Spleen (tissue), 11 donors: ENCODE data around the gene PHPT1. TPM values are rescaled to one million over a fixed set of nuclear protein-coding genes. Genes with fewer than 3 reads are reported as not detected.

Source experiments
- DNase-seq: peaks from one replicate; pipeline ENCODE4 v3.0.0-alpha.2; 2020
- H3K27ac ChIP-seq, 8 donors: fragments of 200-600 bp; sonication (generic) in 7 of 8; 1 replicate in 4 of 8; 2 replicates in 4 of 8; pipeline versions ENCODE4 v1.5.0 to v1.8.0; 2016 to 2021; ENCODE audit warnings: inconsistent platforms in 4 of 8, mild to moderate bottlenecking in 4 of 8, moderate library complexity in 1 of 8
- H3K27me3 ChIP-seq, 7 donors: fragments of 200-600 bp; sonication (generic) in 6 of 7; replicated peaks in 1 of 7; 1 replicate in 4 of 7; 2 replicates in 3 of 7; pipeline versions ENCODE4 v1.5.0 to v1.8.0; 2016 to 2021; ENCODE audit warnings: inconsistent platforms in 3 of 7, mild to moderate bottlenecking in 1 of 7
- H3K36me3 ChIP-seq, 6 donors: fragments of 200-600 bp; sonication (generic) in 5 of 6; 1 replicate in 4 of 6; 2 replicates in 2 of 6; pipeline versions ENCODE4 v1.5.0 to v1.8.0; 2016 to 2021; ENCODE audit warnings: inconsistent platforms in 2 of 6
- H3K4me1 ChIP-seq, 6 donors: fragments of 200-600 bp; sonication (generic) in 5 of 6; 1 replicate in 3 of 6; 2 replicates in 3 of 6; pipeline versions ENCODE4 v1.5.0 to v1.8.0; 2016 to 2021; ENCODE audit warnings: inconsistent platforms in 3 of 6
- H3K4me3 ChIP-seq, 8 donors: fragments of 200-600 bp; sonication (generic) in 7 of 8; 1 replicate in 4 of 8; 2 replicates in 4 of 8; pipeline versions ENCODE4 v1.5.0 to v1.8.0; 2016 to 2021; ENCODE audit warnings: inconsistent platforms in 4 of 8, mild to moderate bottlenecking in 4 of 8, moderate library complexity in 2 of 8
- H3K9me3 ChIP-seq, 8 donors: fragments of 200-600 bp; sonication (generic) in 7 of 8; 1 replicate in 4 of 8; 2 replicates in 4 of 8; pipeline versions ENCODE4 v1.5.0 to v1.8.0; 2016 to 2021; ENCODE audit warnings: inconsistent platforms in 4 of 8
- POLR2A ChIP-seq, 3 donors: fragments of 450-650 bp; IDR thresholded peaks; one replicate each; pipeline ENCODE4 v1.5.1; 2017; ENCODE audit warnings: antibody characterized with exemption in 3 of 3, mild to moderate bottlenecking in 1 of 3
- POLR2AphosphoS5 ChIP-seq, 3 donors: sonication (generic); formaldehyde crosslinking; IDR thresholded peaks; one replicate each; pipeline ENCODE4 v1.5.1; 2017; ENCODE audit warnings: antibody characterized with exemption in 3 of 3
- WGBS, 5 donors: extraction: QIAGEN DNeasy Blood & Tissue Kit in 3 of 5; methylation state at CpG; one replicate each; pipeline versions ENCODE4 v1.1.5 to v1.1.7; 2013 to 2018; 5-methylcytosine and 5-hydroxymethylcytosine counted together
- intact Hi-C: fragments of 100-400 bp; cut with DNase I; formaldehyde crosslinking; loops from one replicate; pipeline ENCODE4 v1.15.0; 2023; ENCODE audit warnings: low total_unique reads
- polyA plus RNA-seq, 3 donors: library from polyadenylated mRNA; stranded (reverse); fragments of 200-250 nt; gene quantifications; one replicate each; pipeline ENCODE4 v1.2.1, GENCODE V29; 2013
- total RNA-seq, 7 donors: library from RNA; depleted of rRNA in 3 of 7; stranded (reverse); fragments of >200 nt in 3 of 7; fragmentation: NEBNext Ultra II Directional in 4 of 7; extraction: Animal tissue kit (Norgen Biotek cat#: 25700) in 4 of 7; gene quantifications; one replicate each; pipeline versions ENCODE4 v1.1.0 to v1.2.1, GENCODE V29; 2016 to 2021
- TF ChIP-seq, protein P1 (sequence below), 11 experiments: fragments of 200-600 bp in 7 of 11; fragments of 450-650 bp in 4 of 11; sonication (generic) in 4 of 11; IDR thresholded peaks in 8 of 11; conservative IDR thresholded peaks in 3 of 11; 1 replicate in 7 of 11; 2 replicates in 4 of 11; pipeline versions ENCODE4 v1.4.0 to v1.8.0; 2016 to 2021; ENCODE audit warnings: antibody characterized with exemption in 11 of 11, inconsistent platforms in 4 of 11, mild to moderate bottlenecking in 1 of 11
- donor health status: healthy with polysubstance abuse.
- donor health status: DM: no; HTN: no; CAD: no; lungs with moderate emphysema.
- donor health status: DM: no; HTN: no; CAD: no.
- donor health status: Bipolar disorder and iron deficiency.
- donor health status: healthy.
- donor health status: DM: no; HTN: no; CAD: no.
- donor health status: DM: yes; HTN: yes; CAD: no.

PHPT1 gene
- total and polyA plus RNA-seq, 10 donors, result 32.3 to 117 (median 65.8) TPM

DNA sequence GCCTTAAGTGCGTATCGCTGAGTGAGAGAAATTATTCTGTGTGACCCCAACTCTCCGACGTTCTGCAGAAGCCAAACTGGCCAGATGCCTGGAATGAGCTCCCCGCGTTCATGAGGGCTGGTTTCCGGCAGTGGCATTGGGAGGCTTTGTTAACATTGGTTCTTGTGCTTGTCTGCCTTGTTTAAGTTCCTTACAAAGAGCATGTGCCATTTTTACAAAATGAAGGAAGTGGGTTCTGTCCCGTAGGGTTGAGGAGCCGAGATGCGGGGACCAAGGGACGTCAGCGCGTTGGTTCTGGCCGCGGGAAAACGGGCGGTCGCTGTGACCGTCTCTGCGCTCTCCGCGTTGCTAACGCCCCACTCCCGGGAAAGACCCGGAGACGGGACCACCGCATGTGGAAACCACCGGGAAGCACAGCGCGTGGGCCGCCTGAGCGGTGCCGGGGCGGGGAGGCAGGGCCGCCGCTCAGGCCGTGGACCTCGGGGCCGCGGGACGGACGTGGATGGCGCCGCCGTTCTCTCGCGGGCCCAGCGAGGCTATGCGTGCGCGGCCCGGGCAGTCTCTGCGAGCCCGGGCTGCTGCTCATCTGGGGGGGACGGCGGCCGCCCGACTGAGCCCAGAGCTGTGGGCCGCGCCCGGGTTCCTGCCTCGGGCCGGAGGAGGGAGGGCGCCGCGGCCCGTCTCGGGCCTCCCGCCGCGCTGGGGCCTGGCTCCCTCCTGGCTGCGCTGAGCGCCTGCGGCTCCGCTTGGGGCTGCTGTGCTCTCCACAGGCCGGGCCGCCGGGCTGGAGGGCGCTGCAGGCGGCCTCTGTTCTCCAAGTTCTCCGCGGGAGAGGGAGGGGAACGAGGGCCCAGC is 28.0 kb upstream of the PHPT1 start:
- H3K4me3 ChIP-seq, result peak overlapping the region in 5 of 8 donors; percentile 5 to 48 (median 23)

DNA sequence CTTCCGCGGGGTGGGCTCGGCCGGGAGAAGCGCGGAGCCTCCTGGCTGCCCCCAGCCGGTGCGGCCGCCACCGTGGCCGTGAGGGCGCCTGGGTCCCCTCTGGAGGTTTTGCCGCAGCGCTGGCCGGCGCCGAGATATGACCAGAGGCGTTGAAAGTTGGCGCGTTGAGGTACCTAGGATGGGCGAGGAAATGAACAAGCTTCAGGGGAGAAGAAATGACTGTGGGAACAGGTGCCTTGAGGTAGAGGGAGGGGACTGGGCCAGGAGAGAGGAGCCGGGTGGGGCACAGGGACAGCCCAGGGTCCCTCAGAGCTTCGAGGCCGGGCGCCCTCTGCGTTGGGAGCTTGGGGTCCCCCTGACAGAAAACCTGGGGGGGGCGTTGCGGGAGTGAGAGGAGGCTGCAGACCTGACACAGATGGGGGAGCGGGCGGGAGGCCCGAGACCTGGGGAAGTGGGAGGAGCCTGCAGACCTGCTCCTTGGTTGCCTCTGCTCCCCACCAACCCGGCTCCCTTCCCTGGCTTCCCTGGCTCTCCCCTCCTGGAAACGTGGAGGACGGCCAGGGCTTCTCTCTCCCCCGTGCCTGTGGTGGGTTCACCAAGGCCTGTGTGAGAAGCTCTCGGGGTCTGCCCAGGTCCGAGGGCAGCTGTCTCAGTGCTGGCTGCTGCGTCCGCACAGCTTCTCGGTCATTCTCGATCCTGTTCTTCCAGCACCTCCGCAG is 27.2 kb upstream of the PHPT1 start:
- Histone ChIP-seq H3K36me3 (peaks cover 0 to 59% (median 37%) of the 10 kb centered on the region in 6 donors), H3K4me3 (peak overlapping the region in 3 of 8 donors; percentile 5 to 48 (median 37)), H3K27ac (peak overlapping the region in 2 of 8 donors; percentile 34 to 55), H3K27me3 (no peaks in the 10 kb centered on the region), H3K9me3 (no peaks in the 10 kb centered on the region), H3K4me1 (peaks cover 0 to 24% (median 15%) of the 10 kb centered on the region in 6 donors)
- WGBS, 5 donors, result 78 to 85% (median 82%) methylated on average over 37 to 42 of the region's 42 CpGs
- intact Hi-C loops, result no loop called here
- TF ChIP-seq POLR2A (IDR thresholded peaks at IDR 0.05), result no peak
- TF ChIP-seq, protein P1, sequence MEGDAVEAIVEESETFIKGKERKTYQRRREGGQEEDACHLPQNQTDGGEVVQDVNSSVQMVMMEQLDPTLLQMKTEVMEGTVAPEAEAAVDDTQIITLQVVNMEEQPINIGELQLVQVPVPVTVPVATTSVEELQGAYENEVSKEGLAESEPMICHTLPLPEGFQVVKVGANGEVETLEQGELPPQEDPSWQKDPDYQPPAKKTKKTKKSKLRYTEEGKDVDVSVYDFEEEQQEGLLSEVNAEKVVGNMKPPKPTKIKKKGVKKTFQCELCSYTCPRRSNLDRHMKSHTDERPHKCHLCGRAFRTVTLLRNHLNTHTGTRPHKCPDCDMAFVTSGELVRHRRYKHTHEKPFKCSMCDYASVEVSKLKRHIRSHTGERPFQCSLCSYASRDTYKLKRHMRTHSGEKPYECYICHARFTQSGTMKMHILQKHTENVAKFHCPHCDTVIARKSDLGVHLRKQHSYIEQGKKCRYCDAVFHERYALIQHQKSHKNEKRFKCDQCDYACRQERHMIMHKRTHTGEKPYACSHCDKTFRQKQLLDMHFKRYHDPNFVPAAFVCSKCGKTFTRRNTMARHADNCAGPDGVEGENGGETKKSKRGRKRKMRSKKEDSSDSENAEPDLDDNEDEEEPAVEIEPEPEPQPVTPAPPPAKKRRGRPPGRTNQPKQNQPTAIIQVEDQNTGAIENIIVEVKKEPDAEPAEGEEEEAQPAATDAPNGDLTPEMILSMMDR (IDR thresholded peaks at IDR 0.05 in 8 of 11, conservative IDR thresholded peaks at IDR 0.05 in 3 of 11), result no peak
- no peak for TF ChIP-seq POLR2AphosphoS5 (IDR thresholded peaks at IDR 0.05)
- no peak for DNase-seq

More for the DNA sequence above, 28.0 kb upstream of the PHPT1 start:
- no peaks in the 10 kb centered on the region for H3K27me3 ChIP-seq
- H3K36me3 ChIP-seq, result peaks cover 0 to 53% (median 30%) of the 10 kb centered on the region in 6 donors
- intact Hi-C loops, result no loop called here
- no peak for DNase-seq
- H3K9me3 ChIP-seq, result no peaks in the 10 kb centered on the region
- WGBS, 5 donors, result 32 to 51% (median 37%) methylated on average over 63 to 83 of the region's 83 CpGs
- peak overlapping the region in 5 of 8 donors; percentile 11 to 55 (median 34) for H3K27ac ChIP-seq
- TF ChIP-seq, protein P1 (IDR thresholded peaks at IDR 0.05 in 8 of 11, conservative IDR thresholded peaks at IDR 0.05 in 3 of 11), result no peak
- TF ChIP-seq POLR2AphosphoS5 (IDR thresholded peaks at IDR 0.05), result peak in 1 of 3 donors; percentile 0
- no peak for TF ChIP-seq POLR2A (IDR thresholded peaks at IDR 0.05)
- H3K4me1 ChIP-seq, result peaks cover 0 to 24% (median 15%) of the 10 kb centered on the region in 6 donors

DNA sequence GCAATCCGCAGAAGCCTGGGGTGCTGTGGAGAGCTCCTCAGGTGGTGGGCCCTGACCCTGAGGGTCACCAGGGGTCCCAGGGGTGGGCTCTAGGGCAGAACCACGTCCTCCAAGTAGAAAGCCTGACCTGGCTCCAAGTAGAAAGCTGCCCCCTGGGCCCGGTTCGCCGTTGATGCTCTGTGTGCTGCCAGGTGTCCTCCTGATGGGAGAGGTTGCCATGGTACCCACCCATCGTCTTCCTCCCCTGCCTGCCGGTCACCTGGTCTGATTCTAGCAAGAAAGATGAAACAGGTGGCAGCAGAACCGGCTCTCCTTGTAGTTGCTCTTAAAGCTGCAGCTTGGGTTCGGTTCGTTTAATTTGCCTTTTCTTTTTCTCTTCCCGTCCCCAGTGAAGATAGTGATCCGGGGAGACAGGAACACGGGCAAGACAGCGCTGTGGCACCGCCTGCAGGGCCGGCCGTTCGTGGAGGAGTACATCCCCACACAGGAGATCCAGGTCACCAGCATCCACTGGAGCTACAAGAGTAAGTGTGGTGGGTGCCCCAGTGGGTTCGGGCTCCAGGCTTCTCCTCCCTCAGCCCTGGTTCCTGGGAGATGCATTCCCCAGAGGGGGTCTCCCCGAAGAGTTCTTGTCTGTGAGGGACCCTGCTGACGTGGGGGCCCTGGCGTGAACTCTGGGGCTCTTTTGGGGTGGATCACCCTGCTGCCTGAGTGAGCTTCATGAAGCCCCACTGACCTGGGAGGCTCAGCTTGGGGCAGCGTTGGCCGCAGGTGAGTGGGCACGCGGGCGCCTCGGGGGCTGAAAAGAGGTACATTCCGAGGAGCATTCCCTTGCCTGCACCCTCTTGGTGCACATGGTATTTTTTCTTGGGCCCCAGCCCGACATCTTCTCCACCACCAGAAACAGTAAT is 25.8 kb upstream of the PHPT1 start:
- intact Hi-C loops, result no loop called here
- Histone ChIP-seq H3K4me1 (peaks cover 0 to 24% (median 15%) of the 10 kb centered on the region in 6 donors), H3K27ac (no peak overlapping the region), H3K27me3 (no peaks in the 10 kb centered on the region), H3K4me3 (no peak overlapping the region), H3K9me3 (no peaks in the 10 kb centered on the region), H3K36me3 (peaks cover 0 to 60% (median 45%) of the 10 kb centered on the region in 6 donors)
- WGBS, 5 donors, result 88 to 96% (median 92%) methylated on average over 26 to 30 of the region's 30 CpGs
- DNase-seq, result no peak
- TF ChIP-seq POLR2AphosphoS5 (IDR thresholded peaks at IDR 0.05), result no peak
- TF ChIP-seq POLR2A (IDR thresholded peaks at IDR 0.05), result no peak
- TF ChIP-seq, protein P1 (IDR thresholded peaks at IDR 0.05 in 8 of 11, conservative IDR thresholded peaks at IDR 0.05 in 3 of 11), result no peak
